HG03558 (cell line): ENCODE measurements around the gene PAF1.

Experiments
- ATAC-seq: cut with Tn5 transposase; IDR thresholded peaks from one replicate; pipeline ENCODE4 v1.9.1; 2021; ENCODE audit warnings: moderate number of reproducible peaks; ENCODE audit not compliant: unreplicated experiment; ENCODE audit errors: extremely low read depth

The PAF1 gene

GRCh38 chr19:39417463-39418181 is 26.7 kb upstream of the PAF1 start:
- no peak for ATAC-seq

GRCh38 chr19:39416152-39417120 is 25.5 kb upstream of the PAF1 start:
- no peak for ATAC-seq

GRCh38 chr19:39415111-39416046 is 24.5 kb upstream of the PAF1 start:
- ATAC-seq = no peak

- ATAC-seq = no peak
These were observed 23.2 kb upstream of the PAF1 start for GRCh38 chr19:39413911-39414608.

- ATAC-seq = no peak
These were observed 22.5 kb upstream of the PAF1 start for GRCh38 chr19:39413272-39413910.

GRCh38 chr19:39412867-39413271 is 22.0 kb upstream of the PAF1 start:
- no peak for ATAC-seq

- ATAC-seq = peak; percentile 43
These were observed 21.4 kb upstream of the PAF1 start, which contains the start of gene PLEKHG2 for GRCh38 chr19:39412100-39412866. Gene PLEKHG2, plus strand, starts transcription at chr19:39412669. Its CDS starts 1,418 bp downstream, at chr19:39414087.

- peak; percentile 15 for ATAC-seq
These were observed 20.9 kb upstream of the PAF1 start for GRCh38 chr19:39411832-39412099.

- ATAC-seq = no peak
These were observed 20.4 kb upstream of the PAF1 start for GRCh38 chr19:39411081-39411831.

- no peak for ATAC-seq
These were observed 19.9 kb upstream of the PAF1 start for GRCh38 chr19:39410831-39411080.

- ATAC-seq = no peak
These were observed 19.3 kb upstream of the PAF1 start for GRCh38 chr19:39410017-39410830.

- no peak for ATAC-seq
These were observed 18.5 kb upstream of the PAF1 start for GRCh38 chr19:39409208-39410016.

- ATAC-seq = no peak
These were observed 17.7 kb upstream of the PAF1 start for GRCh38 chr19:39408392-39409207.

- ATAC-seq = no peak
These were observed 16.9 kb upstream of the PAF1 start for GRCh38 chr19:39407660-39408391.

GRCh38 chr19:39407410-39407659 is 16.4 kb upstream of the PAF1 start:
- ATAC-seq = no peak
